Spleen (tissue), 7 donors: ENCODE data around the gene MX1.

ENCODE experiments used
- CTCF ChIP-seq, 11 experiments: fragments of 200-600 bp in 7 of 11; fragments of 450-650 bp in 4 of 11; sonication (generic) in 4 of 11; IDR thresholded peaks in 8 of 11; conservative IDR thresholded peaks in 3 of 11; 1 replicate in 7 of 11; 2 replicates in 4 of 11; pipeline versions ENCODE4 v1.4.0 to v1.8.0; 2016 to 2021; ENCODE audit warnings: antibody characterized with exemption in 11 of 11, inconsistent platforms in 4 of 11, mild to moderate bottlenecking in 1 of 11
- POLR2A ChIP-seq, 3 donors: fragments of 450-650 bp; IDR thresholded peaks; one replicate each; pipeline ENCODE4 v1.5.1; 2017; ENCODE audit warnings: antibody characterized with exemption in 3 of 3, mild to moderate bottlenecking in 1 of 3
- POLR2AphosphoS5 ChIP-seq, 3 donors: sonication (generic); formaldehyde crosslinking; IDR thresholded peaks; one replicate each; pipeline ENCODE4 v1.5.1; 2017; ENCODE audit warnings: antibody characterized with exemption in 3 of 3
- donor health status: DM: no; HTN: no; CAD: no; lungs with moderate emphysema.
- donor health status: DM: no; HTN: no; CAD: no.
- donor health status: DM: no; HTN: no; CAD: no.

GRCh38 chr21:41410767-41411448 lies 15.1 kb upstream of the MX1 start:
- TF ChIP-seq CTCF (IDR thresholded peaks at IDR 0.05 in 8 of 11, conservative IDR thresholded peaks at IDR 0.05 in 3 of 11) (no peak), POLR2A (IDR thresholded peaks at IDR 0.05) (no peak), POLR2AphosphoS5 (IDR thresholded peaks at IDR 0.05) (no peak)
